HepG2 (cell line): Measurements from ENCODE around the gene OR5B12. TPM values are rescaled to one million over a fixed set of nuclear protein-coding genes. Genes with fewer than 3 reads are reported as not detected.

Experiments used
- ATAC-seq: fragments of 200-7000 bp; cut with Tn5 transposase; 3 replicates; pipeline ENCODE4 v1.9.1; 2020; ENCODE audit warnings: mild to moderate bottlenecking, moderate library complexity
- BruUV-seq: library from RNA; stranded (reverse); fragments of 400-500 nt; replicated peaks from 2 replicates; lab custom pipeline; 2021; lab: Mats Ljungman, UMichigan
- CTCF ChIA-PET: fragments of 300-600 bp; formaldehyde crosslinking; extraction: SDS; loops from one replicate; lab custom pipeline; 2021; ENCODE audit warnings: low total read pairs, inconsistent platforms, low intra/inter-chr PET ratio; lab: Yijun Ruan, JAX
- POLR2A ChIA-PET: fragments of 350-600 bp; sonication (Branson Sonifier 250); formaldehyde crosslinking; loops from one replicate; lab custom pipeline; 2020; ENCODE audit warnings: antibody characterized with exemption, inconsistent platforms; lab: Yijun Ruan, JAX
- DNase-seq: peaks from one replicate; pipeline ENCODE4 v3.0.0-alpha.2; 2015; ENCODE audit warnings: low spot score
- FAIRE-seq: peaks from 3 replicates; lab custom pipeline; 2011; peaks lifted over from hg19 to GRCh38; lab: Jason Lieb, UNC
- H2AFZ ChIP-seq: one replicate; pipeline ENCODE4 v1.6.1; 2011; ENCODE audit warnings: low read length, inconsistent platforms
- H3K27ac ChIP-seq: fragments of 300-600 bp; 3 replicates; pipeline ENCODE4 v1.8.0; 2011; ENCODE audit warnings: mixed run types, mild to moderate bottlenecking, mixed read lengths, low read length, inconsistent platforms; ENCODE audit not compliant: insufficient read depth; ENCODE audit errors: extremely low read length
- H3K27me3 ChIP-seq, 2 experiments: fragments of 200-600 bp in 1 of 2; 2 replicates in 1 of 2; 3 replicates in 1 of 2; pipeline versions ENCODE4 v1.6.0 to v1.8.0; 2011; ENCODE audit warnings: low read length in 2 of 2, mild to moderate bottlenecking in 2 of 2, moderate library complexity in 2 of 2, inconsistent platforms in 1 of 2; ENCODE audit not compliant: insufficient read depth in 2 of 2, control insufficient read depth in 1 of 2
- H3K36me3 ChIP-seq, 2 experiments: fragments of 200-600 bp in 1 of 2; replicated peaks in 1 of 2; 2 replicates in 1 of 2; 3 replicates in 1 of 2; pipeline versions ENCODE4 v1.5.1 to v1.8.0; 2011; ENCODE audit warnings: low read length in 2 of 2, inconsistent platforms in 1 of 2; ENCODE audit not compliant: insufficient read depth in 2 of 2, control insufficient read depth in 1 of 2
- H3K4me1 ChIP-seq: 2 replicates; pipeline ENCODE4 v1.5.1; 2012; ENCODE audit warnings: low read length, inconsistent platforms; ENCODE audit not compliant: insufficient read depth
- H3K4me2 ChIP-seq: 2 replicates; pipeline ENCODE4 v1.6.0; 2011; ENCODE audit warnings: low read depth, low read length, inconsistent platforms
- H3K4me3 ChIP-seq, 3 experiments: fragments of 200-600 bp in 1 of 3; sonication (generic), shearing (Covaris generic) in 1 of 3; replicated peaks in 1 of 3; 2 replicates each; pipeline ENCODE4 v1.5.1; 2011 to 2016; ENCODE audit warnings: low read length in 3 of 3, inconsistent platforms in 2 of 3, low read depth in 2 of 3, mild to moderate bottlenecking in 2 of 3, control low read depth in 1 of 3, mixed read lengths in 1 of 3; ENCODE audit not compliant: insufficient read depth in 1 of 3
- H3K79me2 ChIP-seq: one replicate; pipeline ENCODE4 v1.6.1; 2011; ENCODE audit warnings: low read length, inconsistent platforms; ENCODE audit not compliant: insufficient read depth
- H3K9ac ChIP-seq: 2 replicates; pipeline ENCODE4 v1.6.0; 2011; ENCODE audit warnings: mild to moderate bottlenecking, low read depth, low read length, inconsistent platforms; ENCODE audit not compliant: insufficient read depth
- H3K9me3 ChIP-seq: 2 replicates; pipeline ENCODE4 v1.5.1; 2012; ENCODE audit warnings: mild to moderate bottlenecking, low read length
- H4K20me1 ChIP-seq: 2 replicates; pipeline ENCODE4 v1.6.0; 2011; ENCODE audit warnings: inconsistent platforms, mild to moderate bottlenecking, low read length, moderate library complexity; ENCODE audit not compliant: insufficient read depth
- ADNP ChIP-seq: sonication (generic); formaldehyde crosslinking; IDR thresholded peaks from 2 replicates; pipeline ENCODE4 v1.4.0; 2020; ENCODE audit warnings: missing genetic modification reagents
- DDIT3 ChIP-seq: sonication (generic); formaldehyde crosslinking; IDR thresholded peaks from 2 replicates; pipeline ENCODE4 v1.4.0; 2020; ENCODE audit warnings: mild to moderate bottlenecking, missing genetic modification reagents
- DPF2 ChIP-seq: sonication (generic); formaldehyde crosslinking; IDR thresholded peaks from 2 replicates; pipeline ENCODE4 v1.4.0; 2020; ENCODE audit warnings: mild to moderate bottlenecking, low read depth, missing genetic modification reagents, borderline replicate concordance
- GLI4 ChIP-seq: sonication (generic); formaldehyde crosslinking; IDR thresholded peaks from 2 replicates; pipeline ENCODE4 v1.5.1; 2020; ENCODE audit warnings: missing genetic modification reagents, mild to moderate bottlenecking, moderate library complexity, borderline replicate concordance
- GPN1 ChIP-seq: sonication (generic); formaldehyde crosslinking; IDR thresholded peaks from 2 replicates; pipeline ENCODE4 v1.5.1; 2020; ENCODE audit warnings: missing genetic modification reagents, borderline replicate concordance
- HIC2 ChIP-seq: sonication (generic); formaldehyde crosslinking; IDR thresholded peaks from 2 replicates; pipeline ENCODE4 v1.9.0; 2022; ENCODE audit warnings: low read depth, missing genetic modification reagents
- HOXA3 ChIP-seq: sonication (generic); formaldehyde crosslinking; IDR thresholded peaks from 2 replicates; pipeline ENCODE4 v1.5.0; 2020; ENCODE audit warnings: missing genetic modification reagents
- KAT7 ChIP-seq: IDR thresholded peaks from 2 replicates; pipeline ENCODE4 v1.6.1; 2018; ENCODE audit warnings: borderline replicate concordance, missing compliant biosample characterization
- PHF20 ChIP-seq: sonication (generic); formaldehyde crosslinking; IDR thresholded peaks from 2 replicates; pipeline ENCODE4 v1.5.0; 2020; ENCODE audit warnings: mild to moderate bottlenecking, missing genetic modification reagents
- POLR2AphosphoS2 ChIP-seq: IDR thresholded peaks from 2 replicates; pipeline ENCODE4 v1.6.1; 2011; ENCODE audit warnings: low read depth, low read length, improper control_type of control experiment
- RAD21 ChIP-seq: fragments of 450-650 bp; formaldehyde crosslinking; IDR thresholded peaks from 2 replicates; pipeline ENCODE4 v1.5.0; 2020; ENCODE audit warnings: mild to moderate bottlenecking
- RXRB ChIP-seq: IDR thresholded peaks from 2 replicates; pipeline ENCODE4 v1.6.1; 2016; ENCODE audit warnings: borderline replicate concordance, missing genetic modification reagents, missing compliant biosample characterization
- ZBTB3 ChIP-seq: sonication (generic); formaldehyde crosslinking; IDR thresholded peaks from 2 replicates; pipeline ENCODE4 v1.4.0; 2020; ENCODE audit warnings: low read depth, mild to moderate bottlenecking, moderate library complexity, missing genetic modification reagents, borderline replicate concordance
- ZNF264 ChIP-seq: sonication (generic); formaldehyde crosslinking; IDR thresholded peaks from 2 replicates; pipeline ENCODE4 v1.4.0; 2020; ENCODE audit warnings: missing genetic modification reagents
- ZNF597 ChIP-seq: sonication (generic); formaldehyde crosslinking; IDR thresholded peaks from 2 replicates; pipeline ENCODE4 v1.5.0; 2020; ENCODE audit warnings: missing genetic modification reagents
- ZNF674 ChIP-seq: sonication (generic); formaldehyde crosslinking; IDR thresholded peaks from 2 replicates; pipeline ENCODE4 v1.5.0; 2020; ENCODE audit warnings: low read depth, mild to moderate bottlenecking, missing genetic modification reagents
- ZNF724P ChIP-seq: sonication (generic); formaldehyde crosslinking; IDR thresholded peaks from 2 replicates; pipeline ENCODE4 v1.8.0; 2022; ENCODE audit warnings: missing genetic modification reagents, borderline replicate concordance
- ZNF839 ChIP-seq: sonication (generic); formaldehyde crosslinking; IDR thresholded peaks from 2 replicates; pipeline ENCODE4 v1.4.0; 2020; ENCODE audit warnings: missing genetic modification reagents, mild to moderate bottlenecking, borderline replicate concordance
- WGBS: methylation state at CpG from one replicate; pipeline ENCODE4 v1.1.6; 2017; ENCODE audit warnings: low lambda C conversion rate; 5-methylcytosine and 5-hydroxymethylcytosine counted together
- in situ Hi-C: cut with HindIII; loops from 2 replicates; pipeline ENCODE4 v1.10.0; 2017; ENCODE audit warnings: low pct_unique_long_range_greater_than_20kb; ENCODE audit not compliant: extremely low pct_ligation_motif_present
- intact Hi-C: fragments of 100-400 bp; cut with micrococcal nuclease; formaldehyde crosslinking; loops from one replicate; pipeline ENCODE4 v1.10.0; 2022; ENCODE audit not compliant: unreplicated experiment
- polyA plus RNA-seq, 8 experiments: library from polyadenylated mRNA; depleted of rRNA in 3 of 8; stranded (reverse) in 7 of 8; unstranded in 1 of 8; fragments of >200 nt; fragmentation: Illumina TruSeq in 4 of 8; extraction: Trizol in 4 of 8; gene quantifications; 2 replicates each; pipeline versions ENCODE4 v1.2.1 to v1.2.3, GENCODE V29; 2011 to 2016; ENCODE audit warnings: low read depth in 4 of 8, missing spikeins in 1 of 8, mixed read lengths in 1 of 8; ENCODE audit not compliant: insufficient read depth in 1 of 8
- total RNA-seq, 5 experiments: library from RNA; depleted of rRNA; stranded (reverse); fragments of >200 nt; fragmentation: Illumina TruSeq; extraction: Trizol; gene quantifications; 2 replicates each; pipeline ENCODE4 v1.2.3, GENCODE V29; 2016; ENCODE audit warnings: low read depth in 1 of 5

Gene OR5B12
- total and polyA plus RNA-seq, 2 of the 13 experiments (the other 11 are each of a cell fraction or from before 2014, with no cell fraction given) = not detected

GRCh38 chr11:58451585-58451984 is 9.5 kb upstream of the OR5B12 start:
- Histone ChIP-seq H3K4me1 (no peaks in the 10 kb centered on the region), H2AFZ (no peak overlapping the region), H3K4me3 (no peak overlapping the region), H4K20me1 (no peaks in the 10 kb centered on the region), H3K4me2 (no peak overlapping the region), H3K27ac (no peak overlapping the region)
- ChIA-PET POLR2A (no interaction called here), CTCF (no interaction called here)
- ATAC-seq (no peak), FAIRE-seq (no peak), DNase-seq (no peak)
- intact Hi-C loops = no loop called here
- TF ChIP-seq ZNF839 (no peak), ADNP (CRISPR knock-in tag) (no peak), DPF2 (CRISPR knock-in tag) (no peak), KAT7 (CRISPR knock-in tag) (no peak), RAD21 (CRISPR knock-in tag) (no peak), RXRB (CRISPR knock-in tag) (no peak), ZBTB3 (no peak), ZNF674 (CRISPR knock-in tag) (no peak), ZNF597 (CRISPR knock-in tag) (no peak), POLR2AphosphoS2 (no peak), HIC2 (CRISPR knock-in tag) (no peak), GLI4 (CRISPR knock-in tag) (no peak), ZNF264 (no peak), HOXA3 (CRISPR knock-in tag) (no peak), ZNF724P (CRISPR knock-in tag) (no peak), DDIT3 (CRISPR knock-in tag) (no peak), PHF20 (CRISPR knock-in tag) (no peak), GPN1 (CRISPR knock-in tag) (no peak)
- TF ChIP-seq, all 625 proteins: peak for 0
- H3K9ac ChIP-seq = no peak overlapping the region
- BruUV-seq = no TSS peak
- H3K9me3 ChIP-seq = no peaks in the 10 kb centered on the region
- in situ Hi-C loops = no loop called here
- no peaks in the 10 kb centered on the region for H3K79me2 ChIP-seq
- H3K27me3 ChIP-seq = no peaks in the 10 kb centered on the region
- WGBS = 0% methylated on average over 3 of the region's 3 CpGs
- no peaks in the 10 kb centered on the region for H3K36me3 ChIP-seq
